Epithelial cell of proximal tubule (primary cell): ENCODE data around the gene MRPL54. TPM values are rescaled to one million over a fixed set of nuclear protein-coding genes. Genes with fewer than 3 reads are reported as not detected.

Experiments used
- DNase-seq: peaks from one replicate; pipeline ENCODE4 v3.0.0-alpha.2; 2011; ENCODE audit warnings: low read depth
- H3K4me3 ChIP-seq: 2 replicates; pipeline ENCODE4 v1.5.1; 2011; ENCODE audit warnings: low read depth, mild to moderate bottlenecking, low read length
- CTCF ChIP-seq: conservative IDR thresholded peaks from 2 replicates; pipeline ENCODE4 v1.5.1; 2012; ENCODE audit warnings: low read depth, mild to moderate bottlenecking, low read length
- total RNA-seq: library from RNA; depleted of rRNA; stranded (reverse); fragments of >200 nt; gene quantifications from 2 replicates; pipeline ENCODE4 v1.2.3, GENCODE V29; 2015

Gene MRPL54
- total RNA-seq, 1 donor from 2014 or later, result 102 TPM

- no peak for DNase-seq
- no peak for TF ChIP-seq CTCF
- H3K4me3 ChIP-seq, result no peak overlapping the region
These were observed 22.1 kb upstream of the MRPL54 start for GRCh38 chr19:3740431-3740830.

GRCh38 chr19:3743486-3743885 is 19.0 kb upstream of the MRPL54 start:
- no peak for TF ChIP-seq CTCF
- no peak for DNase-seq
- H3K4me3 ChIP-seq, result no peak overlapping the region

- no peak for TF ChIP-seq CTCF
- no peak overlapping the region for H3K4me3 ChIP-seq
- no peak for DNase-seq
These were observed 17.0 kb upstream of the MRPL54 start for GRCh38 chr19:3745363-3746045.

GRCh38 chr19:3746371-3747056 is 16.0 kb upstream of the MRPL54 start:
- DNase-seq, result no peak
- TF ChIP-seq CTCF, result no peak
- no peak overlapping the region for H3K4me3 ChIP-seq

- TF ChIP-seq CTCF, result no peak
- no peak overlapping the region for H3K4me3 ChIP-seq
- no peak for DNase-seq
These were observed 13.5 kb upstream of the MRPL54 start for GRCh38 chr19:3748965-3749364.

- no peak for TF ChIP-seq CTCF
- no peak for DNase-seq
- H3K4me3 ChIP-seq, result no peak overlapping the region
These were observed 12.3 kb upstream of the MRPL54 start for GRCh38 chr19:3750211-3750610.

GRCh38 chr19:3751236-3751635 is 11.2 kb upstream of the MRPL54 start:
- TF ChIP-seq CTCF, result no peak

More at GRCh38 chr19:3751236-3751635, 11.2 kb upstream of the MRPL54 start:
- no peak for DNase-seq
- H3K4me3 ChIP-seq, result no peak overlapping the region
